Activated CD4-positive, alpha-beta memory T cell treated with anti-CD3 and anti-CD28 coated beads for 36 hours (primary cell): Measurements from ENCODE around the gene RLBP1. TPM values are rescaled to one million over a fixed set of nuclear protein-coding genes. Genes with fewer than 3 reads are reported as not detected.

Source experiments
- CTCF ChIA-PET: fragments of 350-600 bp; sonication (Branson Sonifier 250); formaldehyde crosslinking; loops from one replicate; lab custom pipeline; 2021; ENCODE audit warnings: antibody characterized with exemption, inconsistent platforms; lab: Charles Lee
- POLR2A ChIA-PET: fragments of 350-600 bp; sonication (Branson Sonifier 250); formaldehyde crosslinking; loops from one replicate; lab custom pipeline; 2021; ENCODE audit warnings: antibody characterized with exemption; lab: Charles Lee
- DNase-seq: peaks from one replicate; pipeline ENCODE4 v3.0.0-alpha.2; 2020
- H3K27ac Mint-ChIP-seq: one replicate; pipeline ENCODE4 v1.8.0; 2021; ENCODE audit warnings: mixed read lengths
- H3K27me3 Mint-ChIP-seq: one replicate; pipeline ENCODE4 v1.8.0; 2021; ENCODE audit warnings: mixed read lengths
- H3K36me3 Mint-ChIP-seq: one replicate; pipeline ENCODE4 v1.8.0; 2021; ENCODE audit warnings: mixed read lengths
- H3K4me1 Mint-ChIP-seq: one replicate; pipeline ENCODE4 v1.8.0; 2021; ENCODE audit warnings: low read depth, mixed read lengths
- H3K4me3 Mint-ChIP-seq: one replicate; pipeline ENCODE4 v1.8.0; 2021; ENCODE audit warnings: mild to moderate bottlenecking, mixed read lengths
- H3K9me3 Mint-ChIP-seq: one replicate; pipeline ENCODE4 v1.8.0; 2021; ENCODE audit warnings: mixed read lengths
- intact Hi-C: fragments of 100-400 bp; cut with micrococcal nuclease; formaldehyde crosslinking; loops from one replicate; pipeline ENCODE4 v1.15.1; 2023
- total RNA-seq, 2 experiments: library from RNA; stranded (reverse); gene quantifications; one replicate each; pipeline ENCODE4 v1.2.3, GENCODE V29; 2021

Gene RLBP1
- total RNA-seq, 2 experiments from 2014 or later: not detected

DNA sequence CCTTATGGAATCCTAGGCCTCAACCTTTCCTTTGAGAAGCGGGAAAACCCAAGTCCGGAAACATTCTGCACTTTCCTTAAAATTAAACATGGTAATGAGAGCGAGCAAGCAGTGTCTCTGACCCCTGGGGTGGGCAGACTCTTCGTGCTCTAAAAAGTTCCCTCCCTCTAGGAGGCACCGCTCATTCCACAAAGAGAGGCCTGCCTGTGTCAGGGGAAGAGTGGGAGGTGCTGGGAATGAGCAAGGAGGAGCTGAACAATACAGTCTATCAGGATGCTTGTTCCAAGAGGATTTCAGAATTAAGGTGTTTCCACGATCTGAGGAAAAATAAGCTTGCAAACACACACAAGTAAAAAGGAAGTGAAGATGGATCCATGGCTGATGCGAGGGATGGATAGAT, 6.0 kb upstream of the RLBP1 start:
- no peak overlapping the region for H3K27ac Mint-ChIP-seq
- DNase-seq: no peak
- intact Hi-C loops: no loop called here
- H3K4me3 Mint-ChIP-seq: no peak overlapping the region
- ChIA-PET POLR2A (no interaction called here), CTCF (interaction anchor here (0.6 to 4.0 kb wide), 2 partner anchors 20 to 98 kb away, joined by 3 to 25 read pairs; no protein-coding TSS in a partner anchor)
- H3K27me3 Mint-ChIP-seq: peaks cover 8% of the 10 kb centered on the region
- H3K36me3 Mint-ChIP-seq: no peaks in the 10 kb centered on the region
- no peaks in the 10 kb centered on the region for H3K9me3 Mint-ChIP-seq
- no peaks in the 10 kb centered on the region for H3K4me1 Mint-ChIP-seq

GRCh38 chr15:89226359-89227221, 5.2 kb upstream of the RLBP1 start:
- CTCF ChIA-PET: interaction anchor here (4.0 kb wide), 1 partner anchor 19 kb away, joined by 25 read pairs; no protein-coding TSS in a partner anchor
- DNase-seq: no peak
- Mint-ChIP-seq H3K4me3 (no peak overlapping the region), H3K9me3 (no peaks in the 10 kb centered on the region), H3K27me3 (peaks cover 6% of the 10 kb centered on the region), H3K36me3 (no peaks in the 10 kb centered on the region), H3K27ac (no peak overlapping the region), H3K4me1 (peaks cover 2% of the 10 kb centered on the region)
- intact Hi-C loops: no loop called here
- POLR2A ChIA-PET: no interaction called here

DNA sequence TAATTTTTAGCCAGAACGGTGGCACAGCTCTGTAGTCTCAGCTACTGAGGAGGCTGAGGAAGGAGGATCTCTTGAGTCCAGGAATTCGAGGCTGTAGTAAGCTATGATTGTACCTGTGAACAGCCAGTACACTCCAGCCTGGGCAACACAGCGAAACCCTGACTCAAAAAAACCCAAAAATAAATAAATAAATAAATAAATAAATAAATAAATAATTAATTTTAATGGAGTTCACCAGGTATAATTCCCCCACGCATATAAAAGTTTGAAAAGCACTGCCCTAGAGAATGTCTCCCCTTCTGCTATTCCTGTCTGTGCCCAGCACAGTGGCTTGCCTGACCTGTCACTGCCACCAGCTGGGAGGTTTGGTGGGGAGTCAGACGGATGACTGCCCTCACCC, 4.2 kb upstream of the RLBP1 start:
- no peak overlapping the region for H3K27ac Mint-ChIP-seq
- CTCF ChIA-PET: interaction anchor here (4.0 kb wide), 1 partner anchor 18 kb away, joined by 25 read pairs; no protein-coding TSS in a partner anchor
- no peaks in the 10 kb centered on the region for H3K9me3 Mint-ChIP-seq
- intact Hi-C loops: no loop called here
- H3K4me1 Mint-ChIP-seq: peaks cover 6% of the 10 kb centered on the region
- no peaks in the 10 kb centered on the region for H3K36me3 Mint-ChIP-seq
- peaks cover 6% of the 10 kb centered on the region for H3K27me3 Mint-ChIP-seq
- POLR2A ChIA-PET: no interaction called here
- no peak for DNase-seq
- no peak overlapping the region for H3K4me3 Mint-ChIP-seq

DNA sequence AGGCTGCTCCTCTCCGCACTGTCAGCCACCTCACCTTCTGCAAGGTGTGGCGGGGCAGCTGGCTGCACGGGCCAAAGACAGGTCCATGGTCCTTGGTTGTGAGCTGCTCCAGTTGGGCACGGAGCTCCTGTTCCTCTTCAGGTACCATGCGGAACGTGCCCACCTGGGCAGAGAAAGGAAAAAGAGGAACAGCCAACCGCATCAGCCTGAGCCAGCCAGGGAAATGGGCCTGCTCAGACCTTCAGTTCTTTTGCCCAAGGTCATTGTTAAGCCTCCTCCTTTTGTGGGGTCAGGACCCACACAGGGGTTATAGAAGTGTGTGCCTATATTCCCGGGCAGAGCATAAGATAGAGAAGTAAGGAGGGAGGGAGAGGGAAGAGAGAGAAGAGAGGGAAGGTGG, 2.8 kb downstream of the RLBP1 start:
- CTCF ChIA-PET: interaction anchor here (2.6 kb wide), 1 partner anchor 12 kb away, joined by 17 read pairs; no protein-coding TSS in a partner anchor
- DNase-seq: no peak
- POLR2A ChIA-PET: interaction anchor here (0.6 kb wide), 1 partner anchor 22 kb away, joined by 3 read pairs; no protein-coding TSS in a partner anchor
- intact Hi-C loops: no loop called here
- peaks cover 6% of the 10 kb centered on the region for H3K4me1 Mint-ChIP-seq
- H3K36me3 Mint-ChIP-seq: no peaks in the 10 kb centered on the region
- H3K4me3 Mint-ChIP-seq: no peak overlapping the region
- H3K9me3 Mint-ChIP-seq: no peaks in the 10 kb centered on the region
- no peaks in the 10 kb centered on the region for H3K27me3 Mint-ChIP-seq
- no peak overlapping the region for H3K27ac Mint-ChIP-seq

- CTCF ChIA-PET: interaction anchor here (1.2 to 2.6 kb wide), 2 partner anchors 11 to 47 kb away, joined by 3 to 17 read pairs; no protein-coding TSS in a partner anchor
- Mint-ChIP-seq H3K4me1 (peaks cover 6% of the 10 kb centered on the region), H3K9me3 (no peaks in the 10 kb centered on the region), H3K27me3 (no peaks in the 10 kb centered on the region), H3K36me3 (no peaks in the 10 kb centered on the region), H3K4me3 (no peak overlapping the region), H3K27ac (no peak overlapping the region)
- intact Hi-C loops: no loop called here
- POLR2A ChIA-PET: interaction anchor here (0.6 kb wide), 1 partner anchor 23 kb away, joined by 3 read pairs; no protein-coding TSS in a partner anchor
- no peak for DNase-seq
Measured at GRCh38 chr15:89217686-89218376, 3.5 kb downstream of the RLBP1 start.

DNA sequence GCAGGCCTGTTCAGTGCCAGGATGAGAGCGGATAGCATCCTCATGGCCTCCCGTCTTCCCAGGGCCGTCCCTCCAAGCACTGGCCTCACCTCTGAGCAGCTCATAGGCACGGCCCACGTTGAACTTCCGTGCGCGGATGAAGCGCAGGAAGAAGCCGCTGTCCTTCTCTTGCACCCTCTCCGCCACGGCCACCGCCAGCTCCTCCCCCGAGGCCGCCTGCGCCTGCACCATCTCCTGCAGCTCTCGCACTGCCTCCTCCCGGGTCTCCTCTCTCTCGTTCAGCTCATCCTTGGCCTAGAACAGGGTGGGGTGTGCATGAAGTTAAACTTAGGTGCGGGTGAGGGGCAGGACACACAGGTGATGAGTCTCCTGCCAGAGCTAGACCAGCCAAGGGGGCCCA, 4.3 kb downstream of the RLBP1 start:
- intact Hi-C loops: no loop called here
- Mint-ChIP-seq H3K27me3 (no peaks in the 10 kb centered on the region), H3K36me3 (no peaks in the 10 kb centered on the region), H3K9me3 (no peaks in the 10 kb centered on the region), H3K27ac (no peak overlapping the region), H3K4me1 (peaks cover 6% of the 10 kb centered on the region), H3K4me3 (no peak overlapping the region)
- ChIA-PET CTCF (interaction anchor here (1.2 to 2.6 kb wide), 2 partner anchors 10 to 46 kb away, joined by 3 to 17 read pairs; no protein-coding TSS in a partner anchor), POLR2A (no interaction called here)
- no peak for DNase-seq

GRCh38 chr15:89215627-89216026, 5.8 kb downstream of the RLBP1 start:
- DNase-seq: no peak
- POLR2A ChIA-PET: no interaction called here
- CTCF ChIA-PET: interaction anchor here (1.4 to 2.0 kb wide), 2 partner anchors 10 to 28 kb away, joined by 3 to 16 read pairs; partner anchors contain the start of gene FANCI
- no peaks in the 10 kb centered on the region for H3K4me1 Mint-ChIP-seq
- intact Hi-C loops: no loop called here
- H3K27ac Mint-ChIP-seq: no peak overlapping the region
- no peaks in the 10 kb centered on the region for H3K36me3 Mint-ChIP-seq
- no peaks in the 10 kb centered on the region for H3K9me3 Mint-ChIP-seq
- H3K27me3 Mint-ChIP-seq: no peaks in the 10 kb centered on the region
- H3K4me3 Mint-ChIP-seq: no peak overlapping the region

DNA sequence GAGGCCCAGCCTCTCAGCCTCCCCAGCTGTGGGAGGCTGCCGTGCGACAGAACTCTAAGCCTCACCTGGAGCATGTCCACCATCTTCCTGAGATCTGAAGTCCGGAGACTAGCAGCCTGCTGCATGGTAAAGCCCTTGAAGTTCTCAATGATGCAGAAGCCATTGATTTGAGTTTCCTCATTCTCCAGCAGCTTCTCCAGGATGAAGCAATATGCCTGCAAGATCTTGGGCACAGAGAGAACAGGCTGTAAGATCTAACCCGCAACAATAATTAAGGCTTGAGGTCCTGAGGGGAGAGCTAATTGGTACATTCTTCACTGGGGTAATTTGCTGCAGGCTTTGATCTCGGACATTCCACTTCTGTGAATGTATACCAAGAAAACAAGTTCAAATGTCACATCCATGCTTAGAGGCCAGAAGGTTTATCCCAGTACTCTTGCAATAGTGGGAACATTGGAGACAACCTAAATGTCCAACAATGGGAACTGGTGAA, 9.7 kb downstream of the RLBP1 start:
- no peaks in the 10 kb centered on the region for H3K36me3 Mint-ChIP-seq
- ChIA-PET CTCF (no interaction called here), POLR2A (no interaction called here)
- no peak for DNase-seq
- intact Hi-C loops: no loop called here
- no peak overlapping the region for H3K27ac Mint-ChIP-seq
- no peaks in the 10 kb centered on the region for H3K9me3 Mint-ChIP-seq
- H3K4me3 Mint-ChIP-seq: no peak overlapping the region
- H3K4me1 Mint-ChIP-seq: peaks cover 4% of the 10 kb centered on the region
- H3K27me3 Mint-ChIP-seq: no peaks in the 10 kb centered on the region

- intact Hi-C loops: loop anchor here (5.0 to 10.0 kb wide), 2 partner anchors 93 to 226 kb away; no protein-coding TSS in a partner anchor
- POLR2A ChIA-PET: no interaction called here
- Mint-ChIP-seq H3K27ac (no peak overlapping the region), H3K9me3 (no peaks in the 10 kb centered on the region), H3K4me1 (peaks cover 22% of the 10 kb centered on the region), H3K36me3 (no peaks in the 10 kb centered on the region), H3K4me3 (no peak overlapping the region), H3K27me3 (no peaks in the 10 kb centered on the region)
- no peak for DNase-seq
- CTCF ChIA-PET: interaction anchor here (1.3 kb wide), 1 partner anchor 304 kb away, joined by 3 read pairs; no protein-coding TSS in a partner anchor
Measured at GRCh38 chr15:89209057-89209456, 12.3 kb downstream of the RLBP1 start.

DNA sequence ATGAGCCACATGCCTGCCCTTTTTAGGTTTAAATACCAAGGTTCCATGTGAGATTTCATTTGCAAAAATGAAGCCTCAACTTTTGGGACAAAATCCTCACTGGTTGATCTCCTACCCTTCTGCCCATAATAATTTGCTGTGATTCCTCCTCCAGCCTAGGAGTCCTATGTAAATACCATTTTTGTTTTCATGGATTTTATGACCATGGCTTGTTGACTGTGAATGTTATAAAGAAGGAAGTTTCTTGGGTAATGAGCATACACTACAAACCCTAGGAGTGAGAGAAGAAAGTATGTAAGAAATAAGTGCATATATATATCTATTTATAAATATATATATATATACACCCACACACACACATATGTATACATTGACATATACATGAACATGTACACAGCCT, 13.1 kb downstream of the RLBP1 start:
- peaks cover 30% of the 10 kb centered on the region for H3K4me1 Mint-ChIP-seq
- no peak overlapping the region for H3K4me3 Mint-ChIP-seq
- no peak for DNase-seq
- intact Hi-C loops: loop anchor here (5.0 to 10.0 kb wide), 2 partner anchors 94 to 227 kb away; no protein-coding TSS in a partner anchor
- H3K36me3 Mint-ChIP-seq: no peaks in the 10 kb centered on the region
- H3K27ac Mint-ChIP-seq: no peak overlapping the region
- no peaks in the 10 kb centered on the region for H3K27me3 Mint-ChIP-seq
- ChIA-PET CTCF (interaction anchor here (1.4 to 5.1 kb wide), 5 partner anchors 12 to 274 kb away, joined by 3 to 70 read pairs (median 43); partner anchors contain the start of gene FANCI), POLR2A (interaction anchor here (1.8 kb wide), 1 partner anchor 35 kb away, joined by 9 read pairs; the partner anchor contains the start of gene FANCI)
- H3K9me3 Mint-ChIP-seq: no peaks in the 10 kb centered on the region

GRCh38 chr15:89206908-89207331, 14.5 kb downstream of the RLBP1 start:
- intact Hi-C loops: loop anchor here (2.0 to 10.0 kb wide), 3 partner anchors 95 to 228 kb away; partner anchors contain the start of gene POLG
- Mint-ChIP-seq H3K36me3 (no peaks in the 10 kb centered on the region), H3K9me3 (no peaks in the 10 kb centered on the region), H3K4me1 (peaks cover 33% of the 10 kb centered on the region), H3K27ac (no peak overlapping the region), H3K4me3 (no peak overlapping the region), H3K27me3 (no peaks in the 10 kb centered on the region)
- POLR2A ChIA-PET: interaction anchor here (1.3 to 1.8 kb wide), 2 partner anchors 37 to 115 kb away, joined by 3 to 9 read pairs; partner anchors contain the start of gene FANCI
- CTCF ChIA-PET: interaction anchor here (0.5 to 5.1 kb wide), 74 partner anchors 9 to 882 kb away, joined by 3 to 70 read pairs (median 7); partner anchors contain the start of genes ABHD2, FANCI, HAPLN3 and POLG
- peak; percentile 82 for DNase-seq
